Fibroblast of skin of right quadriceps (primary cell): ENCODE measurements around the gene C6orf15.

Experiments
- DNase-seq: peaks from one replicate; pipeline ENCODE4 v3.0.0-alpha.2; 2013

Gene C6orf15

GRCh38 chr6:31112478-31112877 lies at the start of gene C6orf15:
C6orf15 (minus strand) TSS chr6:31112575; CDS start chr6:31112555, 20 bp downstream.
- no peak for DNase-seq

DNA sequence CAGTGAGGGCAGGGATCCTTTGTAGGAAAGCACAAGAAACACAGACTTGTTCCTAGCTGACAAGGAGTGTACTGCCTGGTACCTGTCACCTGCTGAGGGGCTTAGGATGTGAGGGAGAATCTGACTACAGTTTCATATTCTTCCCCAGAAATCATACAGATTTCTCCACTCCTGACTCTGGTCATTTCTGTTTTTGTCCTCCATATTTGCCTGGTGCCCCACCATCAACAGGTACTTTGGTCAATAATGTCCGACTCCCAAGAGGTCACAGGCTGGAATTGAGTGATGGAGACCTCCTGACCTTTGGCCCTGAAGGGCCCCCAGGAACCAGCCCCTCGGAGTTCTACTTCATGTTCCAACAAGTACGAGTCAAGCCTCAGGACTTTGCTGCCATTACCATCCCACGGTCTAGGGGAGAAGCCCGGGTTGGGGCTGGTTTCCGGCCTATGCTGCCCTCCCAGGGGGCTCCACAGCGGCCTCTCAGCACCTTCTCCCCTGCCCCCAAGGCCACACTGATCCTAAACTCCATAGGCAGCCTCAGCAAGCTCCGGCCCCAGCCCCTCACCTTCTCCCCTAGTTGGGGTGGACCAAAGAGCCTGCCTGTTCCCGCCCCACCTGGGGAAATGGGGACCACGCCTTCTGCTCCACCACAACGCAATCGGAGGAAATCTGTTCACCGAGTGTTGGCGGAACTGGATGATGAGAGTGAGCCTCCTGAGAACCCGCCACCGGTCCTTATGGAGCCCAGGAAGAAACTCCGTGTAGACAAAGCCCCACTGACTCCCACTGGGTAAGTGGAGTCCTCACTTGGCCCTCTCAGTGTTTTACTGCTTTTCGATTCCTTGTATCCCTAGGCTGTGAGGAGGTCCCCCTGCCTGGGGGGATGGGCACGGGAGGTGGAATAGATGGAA lies 49.1 kb upstream of the C6orf15 start:
- no peak for DNase-seq

GRCh38 chr6:31158863-31159855 lies 46.8 kb upstream of the C6orf15 start:
- no peak for DNase-seq

DNA sequence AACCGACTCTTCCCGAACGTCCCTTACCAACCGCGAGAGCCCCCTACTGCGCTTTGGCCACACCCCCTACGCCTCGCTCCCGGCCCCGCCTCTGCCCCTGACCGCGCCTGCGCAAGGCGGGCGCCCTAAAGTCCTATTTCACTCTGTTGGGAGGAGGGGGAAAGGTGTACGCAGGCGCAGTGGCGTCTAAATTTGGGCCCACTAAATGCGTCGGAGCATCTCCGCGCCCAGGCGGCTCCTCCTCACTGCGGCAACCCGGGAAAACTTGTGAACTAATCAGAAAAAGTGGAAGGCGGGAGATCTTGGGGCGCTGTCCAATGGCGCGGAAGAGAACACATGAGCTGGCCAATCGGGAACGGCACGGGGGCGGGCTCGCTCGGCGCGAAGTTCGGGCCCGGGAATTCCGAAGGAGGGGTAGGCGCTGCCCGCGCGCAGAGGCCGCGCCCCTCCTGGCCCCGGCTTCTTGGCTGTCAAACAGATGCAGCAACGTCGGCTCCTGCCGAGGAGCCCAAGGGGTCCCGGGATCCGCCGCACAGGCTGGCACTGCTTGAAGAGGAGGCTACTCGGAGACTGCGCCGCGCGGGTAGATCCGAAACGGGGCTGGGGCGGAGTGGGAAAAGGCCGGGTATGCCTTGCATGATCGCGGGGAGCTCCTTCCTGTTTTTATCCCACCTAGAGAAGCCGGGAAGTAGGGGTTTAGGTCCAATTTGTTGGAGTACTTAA lies 45.9 kb upstream of the C6orf15 start, which contains the start of gene TCF19:
Gene TCF19 (plus strand): TSS at position 450 of the 723 bp plus-strand sequence. CDS start 881 bp downstream, outside the sequence.
- peak; percentile 99 for DNase-seq

DNA sequence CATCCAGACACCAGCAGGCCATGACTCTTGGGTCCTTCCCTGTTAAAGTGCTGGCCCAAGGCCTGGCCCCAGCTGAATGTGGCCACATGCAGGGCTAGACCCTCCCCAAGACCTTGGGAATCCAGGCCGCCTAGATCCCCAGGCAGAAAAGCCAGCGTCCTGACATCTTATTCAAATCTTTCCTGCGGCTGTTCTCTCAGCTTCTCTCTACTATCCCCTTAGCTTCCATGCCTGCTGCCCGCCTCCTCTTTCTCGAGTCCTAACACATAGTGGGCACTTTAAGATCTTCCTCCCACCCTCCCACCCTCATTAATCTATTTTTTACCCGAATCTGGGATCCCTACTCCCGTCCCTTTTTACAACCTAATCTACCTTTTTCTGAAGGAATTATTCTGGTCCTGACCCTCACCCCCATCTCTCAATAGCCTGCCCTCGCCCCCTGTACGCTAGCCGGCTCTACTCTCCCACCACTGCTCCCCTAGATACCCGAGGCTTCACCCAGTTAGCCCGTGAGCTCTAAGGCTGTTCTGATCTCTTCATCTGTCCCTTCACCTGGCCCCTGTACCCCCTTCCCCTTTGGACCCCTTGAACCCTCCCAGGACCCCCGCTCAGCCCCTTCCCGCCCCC lies 45.3 kb upstream of the C6orf15 start, which contains the start of gene CCHCR1:
Gene CCHCR1 (minus strand): TSS at position 290 of the 627 bp plus-strand sequence. CDS start 202 bp downstream, at position 88.
- DNase-seq: no peak

DNA sequence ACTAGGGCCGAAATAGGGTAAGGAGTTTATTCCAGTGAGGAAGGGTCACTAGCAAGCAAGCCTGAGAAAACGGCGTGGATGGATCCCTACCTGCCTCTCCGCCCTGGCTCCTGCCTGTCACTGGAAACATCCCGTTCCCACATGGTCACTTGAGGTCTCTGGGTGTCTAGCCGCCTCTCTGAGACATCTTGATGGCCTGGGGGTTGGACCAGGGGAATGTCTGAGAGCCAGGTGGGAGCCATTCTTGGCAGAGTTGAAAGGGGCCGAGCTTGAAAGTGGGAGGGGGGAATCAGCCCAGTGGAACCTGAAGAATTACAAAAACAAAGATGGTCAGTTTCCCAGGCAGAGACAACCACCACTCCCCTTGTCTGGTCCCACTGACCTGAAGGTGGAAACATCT lies 44.3 kb upstream of the C6orf15 start:
- DNase-seq: no peak

- no peak for DNase-seq
Observed at GRCh38 chr6:31154436-31154835, 42.1 kb upstream of the C6orf15 start.

DNA sequence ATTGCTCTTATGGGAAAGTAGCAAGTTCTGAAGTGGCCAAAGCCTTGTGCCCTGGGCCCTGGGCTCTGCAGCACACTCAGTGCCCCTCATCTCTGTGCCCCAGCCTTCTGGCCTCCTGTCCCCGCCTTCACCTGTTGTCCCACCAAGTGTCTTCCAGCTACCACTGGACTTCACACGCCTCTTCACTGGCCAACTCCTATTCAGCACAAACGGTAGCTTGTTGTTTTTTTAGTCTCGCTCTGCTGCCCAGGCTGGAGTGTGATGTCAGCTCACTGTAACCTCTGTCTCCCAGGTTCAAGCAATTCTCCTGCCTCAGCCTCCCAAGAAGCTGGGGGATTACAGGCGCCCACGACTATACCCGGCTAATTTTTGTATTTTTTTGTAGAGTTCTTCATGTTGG lies 40.4 kb upstream of the C6orf15 start:
- DNase-seq: no peak

- DNase-seq: no peak
Observed at GRCh38 chr6:31149827-31150447, 37.6 kb upstream of the C6orf15 start.

GRCh38 chr6:31145386-31145785 lies 33.0 kb upstream of the C6orf15 start:
- DNase-seq: no peak

DNA sequence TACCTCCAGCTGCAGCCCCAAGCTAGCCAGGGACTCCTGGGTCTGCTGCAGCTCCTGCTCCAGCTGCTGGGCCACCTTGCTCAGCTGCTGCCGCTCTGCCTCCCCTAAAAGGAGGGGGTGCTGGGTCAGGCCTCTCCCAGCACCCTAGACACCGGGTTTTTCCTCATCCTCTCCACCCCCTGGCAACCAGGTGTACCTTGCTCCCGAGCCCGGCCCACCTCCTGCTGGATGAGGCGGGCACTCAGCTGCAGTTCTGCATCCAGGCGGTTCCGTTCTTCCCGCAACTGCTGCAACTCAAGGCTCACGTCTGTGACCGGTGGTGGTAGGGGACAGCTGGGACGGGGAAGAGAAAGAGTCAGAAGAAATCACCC lies 32.6 kb upstream of the C6orf15 start:
- DNase-seq: no peak

- no peak for DNase-seq
Observed at GRCh38 chr6:31144296-31144969, 32.1 kb upstream of the C6orf15 start.

DNA sequence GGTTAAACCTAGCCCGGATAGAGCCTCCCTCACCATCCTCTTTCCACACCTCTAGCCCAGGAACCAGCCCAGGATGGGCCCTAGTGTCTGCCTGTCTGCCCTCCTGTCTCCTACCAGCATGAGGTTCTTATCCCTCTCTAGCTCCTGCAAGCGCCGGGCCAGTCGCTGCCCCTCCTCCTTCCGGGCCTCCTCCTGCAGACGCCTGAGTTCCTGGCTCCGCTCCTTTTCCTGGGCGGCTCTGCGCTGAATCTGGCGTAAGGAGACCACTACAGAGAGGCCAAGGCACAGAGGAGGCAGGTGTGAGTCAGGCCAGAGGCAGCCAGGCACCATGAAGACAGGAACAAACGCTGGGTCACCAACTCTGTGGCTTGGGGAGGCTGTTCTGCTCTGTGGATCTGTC lies 30.8 kb upstream of the C6orf15 start:
- DNase-seq: peak; percentile 77

DNA sequence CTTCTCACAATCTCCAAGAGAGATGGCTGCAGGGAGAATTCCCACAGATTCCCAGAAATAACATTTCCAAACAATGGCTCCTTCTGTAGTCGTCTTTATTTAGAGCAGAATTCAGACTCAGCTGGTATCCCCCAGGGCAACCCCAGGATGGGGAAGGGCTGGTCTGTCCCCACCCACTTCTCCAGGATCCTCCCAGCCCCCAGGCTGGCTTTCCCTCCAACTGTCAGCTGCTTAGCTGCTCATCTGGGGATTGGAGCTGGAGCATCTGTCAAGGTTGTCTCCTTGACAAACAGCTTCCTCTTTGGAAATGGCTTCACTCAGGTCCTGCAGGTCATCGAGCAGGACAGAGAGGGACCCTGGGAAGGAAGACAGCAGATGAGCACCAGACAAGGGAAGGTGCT lies 30.0 kb upstream of the C6orf15 start:
- no peak for DNase-seq

GRCh38 chr6:31140643-31141042 lies 28.3 kb upstream of the C6orf15 start:
- DNase-seq: no peak

GRCh38 chr6:31139599-31139998 lies 27.2 kb upstream of the C6orf15 start:
- DNase-seq: peak; percentile 90

GRCh38 chr6:31138982-31139381 lies 26.6 kb upstream of the C6orf15 start, which contains the start of gene PSORS1C2:
PSORS1C2 (minus strand) TSS chr6:31139066; CDS start chr6:31139026, 40 bp downstream.
- DNase-seq: no peak

DNA sequence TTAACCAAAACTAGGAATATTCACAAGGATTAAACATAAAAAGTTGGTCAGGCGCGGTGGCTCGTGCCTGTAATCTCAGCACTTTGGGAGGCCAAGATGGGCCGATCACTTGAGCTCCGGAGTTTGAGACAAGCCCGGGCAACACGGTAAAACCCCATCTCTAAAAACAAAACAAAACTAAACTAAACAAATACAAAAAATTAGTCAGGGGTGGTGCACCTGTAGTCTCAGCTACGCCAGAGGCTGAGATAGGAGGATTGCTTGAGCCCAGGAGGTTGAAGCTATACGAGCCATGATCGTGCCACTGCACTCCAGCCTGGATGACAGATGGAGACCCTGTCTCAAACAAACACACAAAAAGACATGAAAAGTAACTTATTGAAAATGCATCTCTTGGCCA lies 23.3 kb upstream of the C6orf15 start:
- no peak for DNase-seq

- DNase-seq: no peak
Observed at GRCh38 chr6:31132806-31133205, 20.4 kb upstream of the C6orf15 start.

DNA sequence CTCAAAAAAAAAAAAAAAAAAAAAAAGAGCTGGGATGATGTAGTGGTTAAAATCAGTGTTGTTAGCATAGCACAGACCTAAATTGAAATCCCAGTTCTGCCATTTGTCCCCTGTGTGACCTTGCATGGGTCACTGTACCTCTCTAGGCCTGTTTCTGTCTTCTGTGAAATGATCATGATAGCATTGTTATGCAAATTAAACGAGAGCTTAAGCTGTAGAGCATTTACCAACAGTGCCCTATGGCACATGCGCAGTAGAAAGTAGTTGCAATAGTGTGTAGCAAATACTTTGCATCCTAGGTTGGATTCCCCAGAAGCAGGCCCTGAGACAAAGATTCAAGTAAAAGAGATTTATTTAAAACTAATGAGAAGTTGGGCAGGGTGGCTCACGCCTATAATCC lies 19.2 kb upstream of the C6orf15 start:
- no peak for DNase-seq

DNA sequence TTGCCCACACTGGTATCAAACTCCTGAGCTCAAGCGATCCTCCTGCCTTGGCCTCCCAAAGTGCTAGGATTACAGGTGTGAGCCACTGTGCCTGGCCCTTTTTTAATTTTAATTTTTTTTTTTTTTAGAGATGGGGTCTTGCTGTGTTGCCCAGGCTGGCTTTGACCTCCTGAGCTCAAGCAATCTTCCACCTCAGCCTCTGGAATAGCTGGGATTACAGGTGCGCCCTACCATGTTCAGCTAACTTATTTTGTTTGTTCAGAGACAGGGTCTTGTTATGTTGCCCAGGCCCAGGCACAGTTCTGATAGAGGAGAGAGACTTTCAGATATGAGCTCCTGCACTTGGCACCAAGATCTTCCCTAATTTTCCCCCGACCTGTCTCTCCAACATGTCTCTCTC lies 18.4 kb upstream of the C6orf15 start:
- DNase-seq: no peak
